ENCODE data around the gene PLXDC2.

GRCh38 chr10:20207653-20208052, 391.4 kb downstream of the PLXDC2 start:
- TF ChIP-seq EZH2 (IDR thresholded peaks at IDR 0.05; ENCODE audit: borderline replicate concordance, low read length), result no peak
- TF ChIP-seq, protein P1, sequence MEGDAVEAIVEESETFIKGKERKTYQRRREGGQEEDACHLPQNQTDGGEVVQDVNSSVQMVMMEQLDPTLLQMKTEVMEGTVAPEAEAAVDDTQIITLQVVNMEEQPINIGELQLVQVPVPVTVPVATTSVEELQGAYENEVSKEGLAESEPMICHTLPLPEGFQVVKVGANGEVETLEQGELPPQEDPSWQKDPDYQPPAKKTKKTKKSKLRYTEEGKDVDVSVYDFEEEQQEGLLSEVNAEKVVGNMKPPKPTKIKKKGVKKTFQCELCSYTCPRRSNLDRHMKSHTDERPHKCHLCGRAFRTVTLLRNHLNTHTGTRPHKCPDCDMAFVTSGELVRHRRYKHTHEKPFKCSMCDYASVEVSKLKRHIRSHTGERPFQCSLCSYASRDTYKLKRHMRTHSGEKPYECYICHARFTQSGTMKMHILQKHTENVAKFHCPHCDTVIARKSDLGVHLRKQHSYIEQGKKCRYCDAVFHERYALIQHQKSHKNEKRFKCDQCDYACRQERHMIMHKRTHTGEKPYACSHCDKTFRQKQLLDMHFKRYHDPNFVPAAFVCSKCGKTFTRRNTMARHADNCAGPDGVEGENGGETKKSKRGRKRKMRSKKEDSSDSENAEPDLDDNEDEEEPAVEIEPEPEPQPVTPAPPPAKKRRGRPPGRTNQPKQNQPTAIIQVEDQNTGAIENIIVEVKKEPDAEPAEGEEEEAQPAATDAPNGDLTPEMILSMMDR (conservative IDR thresholded peaks at IDR 0.05 in 1 of 2, IDR thresholded peaks at IDR 0.05 in 1 of 2; ENCODE audit: extremely low read depth in 1 of 2, insufficient read depth in 1 of 2, low read depth in 1 of 2, low read length in 2 of 2), result no peak

Data from mammary epithelial cell (primary cell).